Activated CD4-positive, CD25-positive, alpha-beta regulatory T cell treated with anti-CD3 and anti-CD28 coated beads, Interleukin-2, amount 50 U/mL, for 16 hours (primary cell): ENCODE data around the gene FAM13A.
"Not testable (repeated sequence)": the region's sequence is repeated elsewhere in the genome, so short reads cannot be mapped to it uniquely, and the experiment has no call there.

ENCODE experiments used
- DNase-seq: peaks from one replicate; pipeline ENCODE4 v3.0.0-alpha.2; 2020; ENCODE audit warnings: low read depth, low spot score

FAM13A gene

GRCh38 chr4:88853583-88853982 lies 203.4 kb downstream of the FAM13A start:
- DNase-seq: not testable (repeated sequence)

- no peak for DNase-seq
Observed at GRCh38 chr4:88846206-88846790, 210.7 kb downstream of the FAM13A start.

- DNase-seq: no peak
Observed at GRCh38 chr4:88843067-88843685, 213.8 kb downstream of the FAM13A start.

- no peak for DNase-seq
Observed at GRCh38 chr4:88841635-88842034, 215.3 kb downstream of the FAM13A start.

GRCh38 chr4:88836216-88836615 lies 220.8 kb downstream of the FAM13A start:
- no peak for DNase-seq

- no peak for DNase-seq
Observed at GRCh38 chr4:88831031-88831430, 226.0 kb downstream of the FAM13A start.

GRCh38 chr4:88830598-88830997 lies 226.4 kb downstream of the FAM13A start:
- DNase-seq: no peak

- DNase-seq: no peak
Observed at GRCh38 chr4:88828842-88829571, 228.0 kb downstream of the FAM13A start.

GRCh38 chr4:88827442-88827841 lies 229.5 kb downstream of the FAM13A start:
- DNase-seq: no peak

GRCh38 chr4:88826771-88827170 lies 230.2 kb downstream of the FAM13A start:
- DNase-seq: no peak

- no peak for DNase-seq
Observed at GRCh38 chr4:88825931-88826330, 231.1 kb downstream of the FAM13A start.

- DNase-seq: peak; percentile 47
Observed at GRCh38 chr4:88823058-88823919, 233.7 kb downstream of the FAM13A start.

- DNase-seq: no peak
Observed at GRCh38 chr4:88822034-88822789, 234.8 kb downstream of the FAM13A start.

GRCh38 chr4:88821522-88821921 lies 235.5 kb downstream of the FAM13A start:
- DNase-seq: no peak

- DNase-seq: no peak
Observed at GRCh38 chr4:88820698-88821415, 236.1 kb downstream of the FAM13A start.

- DNase-seq: no peak
Observed at GRCh38 chr4:88819818-88820697, 236.9 kb downstream of the FAM13A start.

- DNase-seq: peak; percentile 10
Observed at GRCh38 chr4:88818631-88819470, 238.1 kb downstream of the FAM13A start.

GRCh38 chr4:88817740-88818139 lies 239.2 kb downstream of the FAM13A start:
- no peak for DNase-seq

GRCh38 chr4:88816360-88816759 lies 240.6 kb downstream of the FAM13A start:
- no peak for DNase-seq
